CD14-positive monocyte (primary cell): ENCODE data around the gene SEMA4A. TPM values are rescaled to one million over a fixed set of nuclear protein-coding genes. Genes with fewer than 3 reads are reported as not detected.
A peak's percentile ranks its signal among the peaks of the same experiment; 100 is the strongest.

Experiments
- DNase-seq, 3 donors: peaks; one replicate each; pipeline ENCODE4 v3.0.0-alpha.2; 2011 to 2022
- H2AFZ ChIP-seq: 2 replicates; pipeline ENCODE4 v1.6.0; 2012; ENCODE audit warnings: mild to moderate bottlenecking, low read depth, low read length, inconsistent platforms; ENCODE audit not compliant: insufficient read depth, poor library complexity, severe bottlenecking
- H3K27ac ChIP-seq, 2 donors: 1 replicate in 1 of 2; 2 replicates in 1 of 2; pipeline ENCODE4 v1.5.1; 2012 to 2013; ENCODE audit warnings: low read length in 2 of 2, control low read depth in 1 of 2, inconsistent platforms in 1 of 2, low read depth in 1 of 2, mild to moderate bottlenecking in 1 of 2
- H3K27me3 ChIP-seq, 2 donors: one replicate each; pipeline versions ENCODE4 v1.6.0 to v1.6.1; 2011 to 2013; ENCODE audit warnings: low read length in 2 of 2; ENCODE audit not compliant: control insufficient read depth in 2 of 2, insufficient read depth in 2 of 2
- H3K36me3 ChIP-seq, 2 donors: replicated peaks in 1 of 2; 1 replicate in 1 of 2; 2 replicates in 1 of 2; pipeline versions ENCODE4 v1.5.1 to v1.6.1; 2012 to 2013; ENCODE audit warnings: low read length in 2 of 2, control low read depth in 1 of 2, inconsistent platforms in 1 of 2, mild to moderate bottlenecking in 1 of 2; ENCODE audit not compliant: insufficient read depth in 2 of 2, control insufficient read depth in 1 of 2
- H3K4me1 ChIP-seq, 2 donors: 1 replicate in 1 of 2; 2 replicates in 1 of 2; pipeline versions ENCODE4 v1.5.1 to v1.6.1; 2012 to 2013; ENCODE audit warnings: low read length in 2 of 2, control low read depth in 1 of 2, inconsistent platforms in 1 of 2, mild to moderate bottlenecking in 1 of 2, moderate library complexity in 1 of 2; ENCODE audit not compliant: insufficient read depth in 2 of 2, control insufficient read depth in 1 of 2
- H3K4me2 ChIP-seq: replicated peaks from 2 replicates; pipeline ENCODE3; 2012; ENCODE audit warnings: low read length, moderate library complexity, mild to moderate bottlenecking; ENCODE audit not compliant: poor library complexity, severe bottlenecking; ENCODE audit errors: extremely low read depth
- H3K4me3 ChIP-seq, 3 experiments: fragments of 200-600 bp in 1 of 3; sonication (generic) in 1 of 3; replicated peaks in 1 of 3; 1 replicate in 2 of 3; 2 replicates in 1 of 3; pipeline ENCODE4 v1.5.1; 2011 to 2013; ENCODE audit warnings: low read length in 3 of 3, mild to moderate bottlenecking in 3 of 3, control low read depth in 2 of 3, low read depth in 2 of 3, inconsistent platforms in 1 of 3, moderate library complexity in 1 of 3
- H3K79me2 ChIP-seq: 2 replicates; pipeline ENCODE4 v1.6.0; 2012; ENCODE audit warnings: mild to moderate bottlenecking, control low read depth, inconsistent platforms, low read length, moderate library complexity; ENCODE audit not compliant: insufficient read depth
- H3K9ac ChIP-seq: 2 replicates; pipeline ENCODE4 v1.6.0; 2017; ENCODE audit warnings: low read length, mild to moderate bottlenecking; ENCODE audit not compliant: insufficient read depth, poor library complexity, severe bottlenecking
- H3K9me3 ChIP-seq, 2 donors: replicated peaks in 1 of 2; 1 replicate in 1 of 2; 2 replicates in 1 of 2; pipeline versions ENCODE4 v1.5.1 to v1.6.1; 2012 to 2013; ENCODE audit warnings: low read length in 2 of 2, control low read depth in 1 of 2; ENCODE audit not compliant: control insufficient read depth in 1 of 2, insufficient read depth in 1 of 2
- H4K20me1 ChIP-seq: 2 replicates; pipeline ENCODE4 v1.6.0; 2012; ENCODE audit warnings: mild to moderate bottlenecking, low read length, control low read depth, moderate library complexity; ENCODE audit not compliant: insufficient read depth
- H3K27ac Mint-ChIP-seq, 7 donors: one replicate each; pipeline ENCODE4 v1.8.0; 2020; ENCODE audit warnings: mild to moderate bottlenecking in 7 of 7, mixed read lengths in 7 of 7, moderate library complexity in 6 of 7, inconsistent platforms in 2 of 7
- H3K27me3 Mint-ChIP-seq, 3 donors: one replicate each; pipeline ENCODE4 v1.8.0; 2021 to 2022; ENCODE audit warnings: low read depth in 3 of 3, mild to moderate bottlenecking in 3 of 3, mixed read lengths in 3 of 3, moderate library complexity in 3 of 3, inconsistent platforms in 1 of 3
- H3K36me3 Mint-ChIP-seq, 2 donors: one replicate each; pipeline ENCODE4 v1.8.0; 2020; ENCODE audit warnings: mixed read lengths in 2 of 2, inconsistent platforms in 1 of 2, mild to moderate bottlenecking in 1 of 2
- H3K4me1 Mint-ChIP-seq: one replicate; pipeline ENCODE4 v1.8.0; 2020; ENCODE audit warnings: mild to moderate bottlenecking, mixed read lengths
- H3K4me3 Mint-ChIP-seq, 2 donors: one replicate each; pipeline ENCODE4 v1.8.0; 2020; ENCODE audit warnings: mild to moderate bottlenecking in 2 of 2, mixed read lengths in 2 of 2, moderate library complexity in 1 of 2
- H3K9me3 Mint-ChIP-seq, 7 donors: one replicate each; pipeline ENCODE4 v1.8.0; 2020 to 2022; ENCODE audit warnings: mixed read lengths in 7 of 7, mild to moderate bottlenecking in 6 of 7, moderate library complexity in 6 of 7, inconsistent platforms in 2 of 7
- WGBS: methylation state at CpG from one replicate; pipeline ENCODE4 v1.1.5; 2013; ENCODE audit warnings: missing lambda C conversion rate; ENCODE audit not compliant: insufficient coverage; 5-methylcytosine and 5-hydroxymethylcytosine counted together
- intact Hi-C, 2 donors: fragments of 100-400 bp; cut with micrococcal nuclease; formaldehyde crosslinking; loops; one replicate each; pipeline versions ENCODE4 v1.15.0 to v1.15.1; 2023
- polyA plus RNA-seq, 3 donors: library from polyadenylated mRNA; depleted of rRNA in 1 of 3; unstranded in 2 of 3; stranded (reverse) in 1 of 3; fragments of 300-500 nt in 2 of 3; fragments of >200 nt in 1 of 3; fragmentation: Illumina TruSeq in 2 of 3; gene quantifications; 1 replicate in 2 of 3; 2 replicates in 1 of 3; pipeline ENCODE4 v1.2.3, GENCODE V29; 2012 to 2021
- TF ChIP-seq, protein P1 (sequence below): fragments of 200-600 bp; IDR thresholded peaks from one replicate; pipeline ENCODE4 v1.8.0; 2022; ENCODE audit warnings: antibody characterized with exemption, mild to moderate bottlenecking

The SEMA4A gene
- polyA plus RNA-seq, 3 donors, result 72.3 to 121 (median 116) TPM

GRCh38 chr1:156135930-156136871 lies 17.2 kb upstream of the SEMA4A start:
- H3K27me3 Mint-ChIP-seq, result peaks cover 79 to 93% (median 81%) of the 10 kb centered on the region in 3 donors
- Histone ChIP-seq H3K4me2 (no peak overlapping the region), H3K79me2 (no peaks in the 10 kb centered on the region), H3K4me1 (no peaks in the 10 kb centered on the region), H3K36me3 (no peaks in the 10 kb centered on the region), H3K27me3 (peaks cover 11 to 92% of the 10 kb centered on the region in 2 donors), H3K4me3 (no peak overlapping the region), H3K27ac (no peak overlapping the region), H3K9ac (no peak overlapping the region), H3K9me3 (no peaks in the 10 kb centered on the region), H2AFZ (no peak overlapping the region), H4K20me1 (no peaks in the 10 kb centered on the region)
- no peak for DNase-seq
- peaks cover 9% of the 10 kb centered on the region in 2 donors for H3K36me3 Mint-ChIP-seq
- TF ChIP-seq, protein P1, sequence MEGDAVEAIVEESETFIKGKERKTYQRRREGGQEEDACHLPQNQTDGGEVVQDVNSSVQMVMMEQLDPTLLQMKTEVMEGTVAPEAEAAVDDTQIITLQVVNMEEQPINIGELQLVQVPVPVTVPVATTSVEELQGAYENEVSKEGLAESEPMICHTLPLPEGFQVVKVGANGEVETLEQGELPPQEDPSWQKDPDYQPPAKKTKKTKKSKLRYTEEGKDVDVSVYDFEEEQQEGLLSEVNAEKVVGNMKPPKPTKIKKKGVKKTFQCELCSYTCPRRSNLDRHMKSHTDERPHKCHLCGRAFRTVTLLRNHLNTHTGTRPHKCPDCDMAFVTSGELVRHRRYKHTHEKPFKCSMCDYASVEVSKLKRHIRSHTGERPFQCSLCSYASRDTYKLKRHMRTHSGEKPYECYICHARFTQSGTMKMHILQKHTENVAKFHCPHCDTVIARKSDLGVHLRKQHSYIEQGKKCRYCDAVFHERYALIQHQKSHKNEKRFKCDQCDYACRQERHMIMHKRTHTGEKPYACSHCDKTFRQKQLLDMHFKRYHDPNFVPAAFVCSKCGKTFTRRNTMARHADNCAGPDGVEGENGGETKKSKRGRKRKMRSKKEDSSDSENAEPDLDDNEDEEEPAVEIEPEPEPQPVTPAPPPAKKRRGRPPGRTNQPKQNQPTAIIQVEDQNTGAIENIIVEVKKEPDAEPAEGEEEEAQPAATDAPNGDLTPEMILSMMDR, result no peak
- H3K4me3 Mint-ChIP-seq, result peak overlapping the region in 1 of 2 donors; percentile 46
- intact Hi-C loops, result no loop called here
- H3K27ac Mint-ChIP-seq, result peak overlapping the region in 1 of 7 donors; percentile 16
- WGBS, result 95% methylated on average over 26 of the region's 34 CpGs
- H3K9me3 Mint-ChIP-seq, result peaks cover 0 to 2% (median 0%) of the 10 kb centered on the region in 7 donors
- H3K4me1 Mint-ChIP-seq, result no peaks in the 10 kb centered on the region

GRCh38 chr1:156136970-156137483 lies 16.4 kb upstream of the SEMA4A start:
- Histone ChIP-seq H3K4me3 (no peak overlapping the region), H3K4me2 (no peak overlapping the region), H3K79me2 (no peaks in the 10 kb centered on the region), H2AFZ (no peak overlapping the region), H3K4me1 (no peaks in the 10 kb centered on the region), H3K9ac (no peak overlapping the region), H4K20me1 (no peaks in the 10 kb centered on the region), H3K36me3 (no peaks in the 10 kb centered on the region), H3K27me3 (peaks cover 11 to 83% of the 10 kb centered on the region in 2 donors), H3K27ac (no peak overlapping the region), H3K9me3 (no peaks in the 10 kb centered on the region)
- peak overlapping the region in 1 of 7 donors; percentile 80 for H3K27ac Mint-ChIP-seq
- intact Hi-C loops, result no loop called here
- H3K9me3 Mint-ChIP-seq, result peaks cover 0 to 2% (median 1%) of the 10 kb centered on the region in 7 donors
- H3K36me3 Mint-ChIP-seq, result peaks cover 5 to 9% of the 10 kb centered on the region in 2 donors
- peaks cover 72 to 90% (median 73%) of the 10 kb centered on the region in 3 donors for H3K27me3 Mint-ChIP-seq
- no peaks in the 10 kb centered on the region for H3K4me1 Mint-ChIP-seq
- TF ChIP-seq, protein P1, result no peak
- WGBS, result 92% methylated on average over 10 of the region's 12 CpGs
- peak overlapping the region in 1 of 2 donors; percentile 46 for H3K4me3 Mint-ChIP-seq
- DNase-seq, result no peak
